Measurements from ENCODE around the gene PDE6B. TPM values are rescaled to one million over a fixed set of nuclear protein-coding genes. Genes with fewer than 3 reads are reported as not detected.

PDE6B gene
- total and polyA plus RNA-seq, 9 donors = 1.4 to 7.5 (median 4.6) TPM

GRCh38 chr4:621296-622070 lies 3.9 kb upstream of the PDE6B start:
- H3K9me3 ChIP-seq = no peaks in the 10 kb centered on the region
- H3K27me3 ChIP-seq = no peaks in the 10 kb centered on the region
- peak in 2 of 5 donors; percentile 5 to 11 for DNase-seq
- no peaks in the 10 kb centered on the region for H3K36me3 ChIP-seq
- H3K4me1 ChIP-seq (ENCODE audit: insufficient read depth) = no peaks in the 10 kb centered on the region
- intact Hi-C loops (cut with DNase I) = no loop called here
- WGBS, 3 donors = 79 to 87% (median 82%) methylated on average over 22 of the region's 22 CpGs
- H3K4me3 ChIP-seq = no peak overlapping the region
- H3K27ac ChIP-seq = no peak overlapping the region
- TF ChIP-seq EP300 (IDR thresholded peaks at IDR 0.05) = no peak
- TF ChIP-seq POLR2A (IDR thresholded peaks at IDR 0.05) = no peak
- TF ChIP-seq, protein P1, sequence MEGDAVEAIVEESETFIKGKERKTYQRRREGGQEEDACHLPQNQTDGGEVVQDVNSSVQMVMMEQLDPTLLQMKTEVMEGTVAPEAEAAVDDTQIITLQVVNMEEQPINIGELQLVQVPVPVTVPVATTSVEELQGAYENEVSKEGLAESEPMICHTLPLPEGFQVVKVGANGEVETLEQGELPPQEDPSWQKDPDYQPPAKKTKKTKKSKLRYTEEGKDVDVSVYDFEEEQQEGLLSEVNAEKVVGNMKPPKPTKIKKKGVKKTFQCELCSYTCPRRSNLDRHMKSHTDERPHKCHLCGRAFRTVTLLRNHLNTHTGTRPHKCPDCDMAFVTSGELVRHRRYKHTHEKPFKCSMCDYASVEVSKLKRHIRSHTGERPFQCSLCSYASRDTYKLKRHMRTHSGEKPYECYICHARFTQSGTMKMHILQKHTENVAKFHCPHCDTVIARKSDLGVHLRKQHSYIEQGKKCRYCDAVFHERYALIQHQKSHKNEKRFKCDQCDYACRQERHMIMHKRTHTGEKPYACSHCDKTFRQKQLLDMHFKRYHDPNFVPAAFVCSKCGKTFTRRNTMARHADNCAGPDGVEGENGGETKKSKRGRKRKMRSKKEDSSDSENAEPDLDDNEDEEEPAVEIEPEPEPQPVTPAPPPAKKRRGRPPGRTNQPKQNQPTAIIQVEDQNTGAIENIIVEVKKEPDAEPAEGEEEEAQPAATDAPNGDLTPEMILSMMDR (IDR thresholded peaks at IDR 0.05) = no peak

DNA sequence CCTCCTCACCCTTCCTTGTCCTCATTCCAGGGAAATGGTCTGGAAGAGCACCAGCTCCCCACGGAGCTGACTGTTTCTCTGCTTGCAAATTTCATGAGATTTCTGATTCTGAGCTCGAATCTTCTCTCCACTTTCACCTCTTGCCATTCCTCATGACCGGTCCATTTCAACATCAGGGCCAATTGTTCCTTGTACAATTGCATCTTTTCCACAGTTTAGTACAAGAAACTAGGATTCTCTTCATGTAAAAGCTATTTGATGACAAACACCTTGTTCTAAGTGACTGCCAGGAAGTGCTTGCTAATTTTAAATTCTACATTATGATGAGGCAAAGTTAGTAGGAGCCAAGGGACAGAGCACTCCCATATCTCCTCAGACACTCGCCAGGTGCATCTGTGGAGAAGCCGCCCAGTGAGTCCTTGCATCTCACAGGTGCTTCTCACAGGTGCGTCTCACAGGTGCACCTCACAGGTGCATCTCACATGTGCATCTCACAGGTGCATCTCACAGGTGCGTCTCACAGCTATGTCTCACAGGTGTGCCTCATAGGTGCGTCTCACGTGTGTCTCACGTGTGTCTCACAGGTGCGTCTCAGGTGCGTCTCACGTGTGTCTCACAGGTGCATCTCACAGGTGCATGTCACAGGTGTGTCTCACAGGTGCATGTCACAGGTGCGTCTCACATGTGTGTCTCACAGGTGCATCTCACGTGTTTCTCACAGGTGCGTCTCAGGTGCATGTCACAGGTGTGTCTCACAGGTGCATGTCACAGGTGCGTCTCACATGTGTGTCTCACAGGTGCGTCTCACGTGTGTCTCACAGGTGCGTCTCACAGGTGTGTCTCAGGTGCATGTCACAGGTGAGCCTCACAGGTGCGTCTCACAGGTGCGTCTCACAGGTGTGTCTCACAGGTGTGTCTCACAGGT lies 3.0 kb upstream of the PDE6B start:
- Histone ChIP-seq H3K27me3 (no peaks in the 10 kb centered on the region), H3K9me3 (no peaks in the 10 kb centered on the region), H3K36me3 (no peaks in the 10 kb centered on the region), H3K4me1 (ENCODE audit: insufficient read depth) (no peaks in the 10 kb centered on the region), H3K27ac (no peak overlapping the region), H3K4me3 (no peak overlapping the region)
- intact Hi-C loops (cut with DNase I) = no loop called here
- 79 to 87% (median 81%) methylated on average over 22 of the region's 22 CpGs for WGBS, 3 donors
- TF ChIP-seq POLR2A (IDR thresholded peaks at IDR 0.05) (no peak), EP300 (IDR thresholded peaks at IDR 0.05) (no peak)
- TF ChIP-seq, protein P1 (IDR thresholded peaks at IDR 0.05) = no peak
- DNase-seq = peak in 2 of 5 donors; percentile 13

DNA sequence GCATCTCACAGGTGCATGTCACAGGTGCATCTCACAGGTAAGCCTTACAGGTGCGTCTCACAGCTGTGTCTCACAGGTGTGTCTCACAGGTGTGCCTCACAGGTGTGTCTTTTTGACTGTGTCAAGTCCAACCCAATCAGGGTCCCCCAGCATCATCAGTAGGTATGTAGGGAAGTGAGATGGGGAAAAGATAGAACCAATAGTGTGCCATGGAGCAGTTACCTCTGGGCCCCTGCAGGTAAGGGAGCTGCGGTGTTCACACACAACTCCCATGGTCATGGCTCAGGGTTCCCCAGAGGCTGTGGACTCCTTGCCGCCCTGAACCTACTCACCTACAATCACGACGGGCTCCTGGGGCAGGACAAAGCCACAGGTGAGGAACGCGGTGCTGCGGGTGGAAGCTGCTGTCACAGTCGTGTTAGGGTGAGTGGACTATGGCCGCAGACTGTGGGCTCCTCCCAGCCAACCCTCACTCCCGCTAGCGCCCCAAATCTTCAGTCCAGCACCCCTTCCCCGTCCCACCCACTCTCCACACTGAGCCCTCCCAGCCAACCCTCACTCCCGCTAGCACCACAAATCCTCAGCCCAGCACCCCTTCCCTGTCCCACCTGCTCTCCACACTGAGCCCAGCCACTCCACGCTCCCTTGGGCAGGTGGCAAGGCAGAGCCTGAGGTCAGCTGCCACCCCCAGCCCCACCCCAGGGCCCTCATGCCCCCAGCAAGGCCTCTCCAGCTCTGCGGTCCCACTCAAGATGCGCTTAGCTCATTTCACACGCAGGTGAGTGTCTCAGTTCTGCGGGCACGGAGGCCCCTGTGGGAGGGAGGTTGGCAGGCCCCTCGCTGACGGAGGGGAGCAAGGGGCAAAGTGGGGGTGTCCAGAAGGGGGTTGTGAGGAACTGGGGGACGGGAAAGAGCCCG lies 2.1 kb upstream of the PDE6B start:
- TF ChIP-seq POLR2A (IDR thresholded peaks at IDR 0.05) (no peak), EP300 (IDR thresholded peaks at IDR 0.05) (no peak)
- TF ChIP-seq, protein P1 (IDR thresholded peaks at IDR 0.05) = no peak
- Histone ChIP-seq H3K9me3 (no peaks in the 10 kb centered on the region), H3K4me1 (ENCODE audit: insufficient read depth) (no peaks in the 10 kb centered on the region), H3K27ac (no peak overlapping the region), H3K36me3 (no peaks in the 10 kb centered on the region), H3K4me3 (no peak overlapping the region), H3K27me3 (no peaks in the 10 kb centered on the region)
- 72 to 80% (median 77%) methylated on average over 24 of the region's 24 CpGs for WGBS, 3 donors
- intact Hi-C loops (cut with DNase I) = no loop called here
- DNase-seq = peak in 1 of 5 donors; percentile 10

All from ovary (tissue), 9 donors.